Measurements from ENCODE around the gene KLF16. TPM values are rescaled to one million over a fixed set of nuclear protein-coding genes. Genes with fewer than 3 reads are reported as not detected.

Gene KLF16
- total and polyA plus RNA-seq, 10 of the 15 experiments (the other 5 are each of a cell fraction or from before 2014, with no cell fraction given) = 0.03 to 41.2 (median 2.6) TPM

DNA sequence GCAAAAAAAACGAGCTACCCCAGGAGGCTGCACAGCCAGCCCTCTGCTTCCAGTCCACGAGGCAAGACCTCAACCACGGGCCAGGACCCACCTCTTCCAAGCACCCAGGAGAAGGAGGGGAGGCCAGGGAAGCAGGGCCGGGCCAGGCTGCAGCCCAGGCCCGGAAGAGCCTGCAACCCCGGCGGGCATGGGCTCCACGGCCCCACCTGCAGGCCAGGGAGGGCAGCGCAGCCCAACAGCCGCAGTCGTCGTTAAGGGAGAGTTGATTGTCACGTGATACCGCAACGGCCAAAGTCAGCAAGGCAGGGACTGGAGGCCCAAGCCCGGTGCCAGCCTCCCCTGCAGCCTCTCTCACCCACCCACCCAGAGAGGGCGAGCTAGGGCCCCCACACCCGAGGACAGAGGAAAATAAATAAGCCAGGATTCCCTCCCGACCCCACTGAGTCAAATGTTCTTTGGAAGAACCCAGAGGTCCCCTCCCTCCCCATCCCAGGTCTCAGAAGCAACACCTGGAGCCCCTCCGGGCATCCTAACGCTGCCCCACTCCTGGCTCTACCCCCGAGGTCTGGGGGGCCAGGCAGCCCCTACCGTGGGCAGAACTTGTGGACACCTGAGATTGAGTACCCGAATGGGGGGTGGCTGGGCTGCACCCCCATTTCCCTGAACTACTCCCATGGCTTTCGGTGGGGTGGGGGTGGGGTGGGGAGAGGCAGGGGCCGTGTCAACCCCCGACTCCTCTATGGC, 9.9 kb downstream of the KLF16 start:
- peak; percentile 41 for ATAC-seq
- ChIA-PET CTCF (interaction anchor here (0.6 to 1.4 kb wide), 4 partner anchors 10 to 89 kb away, joined by 3 to 4 read pairs (median 4); no protein-coding TSS in a partner anchor), RAD21 (ENCODE audit: unreplicated experiment) (no interaction called here), SMC1A (ENCODE audit: uncharacterized antibody, unreplicated experiment) (interaction anchor here (1.1 kb wide), 1 partner anchor 16 kb away, joined by 3 read pairs; no protein-coding TSS in a partner anchor), POLR2A (interaction anchor here (0.6 kb wide), 1 partner anchor 11 kb away, joined by 3 read pairs; no protein-coding TSS in a partner anchor)
- in situ Hi-C loops (cut with MboI) = loop anchor here (25.0 kb wide), 1 partner anchor 1509 kb away; the partner anchor contains the start of gene NFIC
- peak; percentile 43 for DNase-seq (ENCODE audit: low read depth, low spot score)
- peaks cover 27% of the 10 kb centered on the region for H3K4me1 ChIP-seq (ENCODE audit: control insufficient read depth, insufficient read depth, low read length)
- peaks cover 49% of the 10 kb centered on the region for H3K79me2 ChIP-seq (ENCODE audit: control insufficient read depth, insufficient read depth, low read length)
- H3K4me3 ChIP-seq = no peak overlapping the region
- no peaks in the 10 kb centered on the region for H3K9me3 ChIP-seq (replicated peaks; ENCODE audit: control insufficient read depth, insufficient read depth, low read length)
- no peaks in the 10 kb centered on the region for H4K20me1 ChIP-seq (ENCODE audit: control insufficient read depth, insufficient read depth)
- H3K27me3 ChIP-seq (replicated peaks in 1 of 2; ENCODE audit: control insufficient read depth in 2 of 2, insufficient read depth in 2 of 2, low read length in 1 of 2) = no peaks in the 10 kb centered on the region
- intact Hi-C loops (cut with micrococcal nuclease; ENCODE audit: unreplicated experiment) = no loop called here
- WGBS (ENCODE audit: insufficient coverage, insufficient replicate concordance, low lambda C conversion rate, missing lambda C conversion rate) = 13% methylated on average over 25 of the region's 27 CpGs
- TSS peak; percentile 49 for BruUV-seq (replicated peaks)
- peak overlapping the region; percentile 13; the same call in 1 of the 2 replicates for H3K27ac ChIP-seq (ENCODE audit: control insufficient read depth, insufficient read depth)
- H2AFZ ChIP-seq (ENCODE audit: control insufficient read depth, low read depth, low read length) = peak overlapping the region; percentile 54
- peak; percentile 84 for FAIRE-seq
- no peak overlapping the region for H3K4me2 ChIP-seq (ENCODE audit: control insufficient read depth, insufficient read depth)
- peaks cover 0 to 3% of the 10 kb centered on the region in 2 experiments; a peak in 2 of 4 replicates for H3K36me3 ChIP-seq (ENCODE audit: control insufficient read depth in 2 of 2, insufficient read depth in 2 of 2, low read length in 1 of 2)
- H3K9ac ChIP-seq (ENCODE audit: control insufficient read depth, insufficient read depth, low read length) = no peak overlapping the region
- no peak; the same call in 1 of the 2 replicates for TF ChIP-seq HDGF (IDR thresholded peaks at IDR 0.05)
- TF ChIP-seq, protein P1, sequence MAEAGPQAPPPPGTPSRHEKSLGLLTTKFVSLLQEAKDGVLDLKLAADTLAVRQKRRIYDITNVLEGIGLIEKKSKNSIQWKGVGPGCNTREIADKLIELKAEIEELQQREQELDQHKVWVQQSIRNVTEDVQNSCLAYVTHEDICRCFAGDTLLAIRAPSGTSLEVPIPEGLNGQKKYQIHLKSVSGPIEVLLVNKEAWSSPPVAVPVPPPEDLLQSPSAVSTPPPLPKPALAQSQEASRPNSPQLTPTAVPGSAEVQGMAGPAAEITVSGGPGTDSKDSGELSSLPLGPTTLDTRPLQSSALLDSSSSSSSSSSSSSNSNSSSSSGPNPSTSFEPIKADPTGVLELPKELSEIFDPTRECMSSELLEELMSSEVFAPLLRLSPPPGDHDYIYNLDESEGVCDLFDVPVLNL (IDR thresholded peaks at IDR 0.05; ENCODE audit: low read depth, low read length) = no peak
- no peak for TF ChIP-seq TAF1 (IDR thresholded peaks at IDR 0.05; ENCODE audit: borderline replicate concordance, low read depth, low read length)
- no peak for TF ChIP-seq SIN3A (IDR thresholded peaks at IDR 0.05; ENCODE audit: low read depth, low read length)
- TF ChIP-seq NFXL1 (IDR thresholded peaks at IDR 0.05; ENCODE audit: borderline replicate concordance) = no peak
- peak; percentile 70; the same call in 1 of the 2 replicates for TF ChIP-seq YY1 (IDR thresholded peaks at IDR 0.05; ENCODE audit: low read depth, low read length)
- TF ChIP-seq, protein P2, sequence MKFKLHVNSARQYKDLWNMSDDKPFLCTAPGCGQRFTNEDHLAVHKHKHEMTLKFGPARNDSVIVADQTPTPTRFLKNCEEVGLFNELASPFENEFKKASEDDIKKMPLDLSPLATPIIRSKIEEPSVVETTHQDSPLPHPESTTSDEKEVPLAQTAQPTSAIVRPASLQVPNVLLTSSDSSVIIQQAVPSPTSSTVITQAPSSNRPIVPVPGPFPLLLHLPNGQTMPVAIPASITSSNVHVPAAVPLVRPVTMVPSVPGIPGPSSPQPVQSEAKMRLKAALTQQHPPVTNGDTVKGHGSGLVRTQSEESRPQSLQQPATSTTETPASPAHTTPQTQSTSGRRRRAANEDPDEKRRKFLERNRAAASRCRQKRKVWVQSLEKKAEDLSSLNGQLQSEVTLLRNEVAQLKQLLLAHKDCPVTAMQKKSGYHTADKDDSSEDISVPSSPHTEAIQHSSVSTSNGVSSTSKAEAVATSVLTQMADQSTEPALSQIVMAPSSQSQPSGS (IDR thresholded peaks at IDR 0.05; ENCODE audit: low read length) = no peak
- TF ChIP-seq EED (IDR thresholded peaks at IDR 0.05; ENCODE audit: low read depth) = no peak
- no peak for TF ChIP-seq CBX5 (IDR thresholded peaks at IDR 0.05; ENCODE audit: low read depth)
- TF ChIP-seq TBL1XR1 (IDR thresholded peaks at IDR 0.05; ENCODE audit: low read depth, low read length) = peak; percentile 52; the same call in 1 of the 2 replicates
- no peak for TF ChIP-seq JUNB (IDR thresholded peaks at IDR 0.05)
- no peak for TF ChIP-seq ZNF24 (IDR thresholded peaks at IDR 0.05)
- TF ChIP-seq, protein P3, sequence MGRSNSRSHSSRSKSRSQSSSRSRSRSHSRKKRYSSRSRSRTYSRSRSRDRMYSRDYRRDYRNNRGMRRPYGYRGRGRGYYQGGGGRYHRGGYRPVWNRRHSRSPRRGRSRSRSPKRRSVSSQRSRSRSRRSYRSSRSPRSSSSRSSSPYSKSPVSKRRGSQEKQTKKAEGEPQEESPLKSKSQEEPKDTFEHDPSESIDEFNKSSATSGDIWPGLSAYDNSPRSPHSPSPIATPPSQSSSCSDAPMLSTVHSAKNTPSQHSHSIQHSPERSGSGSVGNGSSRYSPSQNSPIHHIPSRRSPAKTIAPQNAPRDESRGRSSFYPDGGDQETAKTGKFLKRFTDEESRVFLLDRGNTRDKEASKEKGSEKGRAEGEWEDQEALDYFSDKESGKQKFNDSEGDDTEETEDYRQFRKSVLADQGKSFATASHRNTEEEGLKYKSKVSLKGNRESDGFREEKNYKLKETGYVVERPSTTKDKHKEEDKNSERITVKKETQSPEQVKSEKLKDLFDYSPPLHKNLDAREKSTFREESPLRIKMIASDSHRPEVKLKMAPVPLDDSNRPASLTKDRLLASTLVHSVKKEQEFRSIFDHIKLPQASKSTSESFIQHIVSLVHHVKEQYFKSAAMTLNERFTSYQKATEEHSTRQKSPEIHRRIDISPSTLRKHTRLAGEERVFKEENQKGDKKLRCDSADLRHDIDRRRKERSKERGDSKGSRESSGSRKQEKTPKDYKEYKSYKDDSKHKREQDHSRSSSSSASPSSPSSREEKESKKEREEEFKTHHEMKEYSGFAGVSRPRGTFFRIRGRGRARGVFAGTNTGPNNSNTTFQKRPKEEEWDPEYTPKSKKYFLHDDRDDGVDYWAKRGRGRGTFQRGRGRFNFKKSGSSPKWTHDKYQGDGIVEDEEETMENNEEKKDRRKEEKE (IDR thresholded peaks at IDR 0.05) = no peak
- no peak for TF ChIP-seq HDAC6 (IDR thresholded peaks at IDR 0.05; ENCODE audit: unreplicated experiment)
- TF ChIP-seq, protein P4, sequence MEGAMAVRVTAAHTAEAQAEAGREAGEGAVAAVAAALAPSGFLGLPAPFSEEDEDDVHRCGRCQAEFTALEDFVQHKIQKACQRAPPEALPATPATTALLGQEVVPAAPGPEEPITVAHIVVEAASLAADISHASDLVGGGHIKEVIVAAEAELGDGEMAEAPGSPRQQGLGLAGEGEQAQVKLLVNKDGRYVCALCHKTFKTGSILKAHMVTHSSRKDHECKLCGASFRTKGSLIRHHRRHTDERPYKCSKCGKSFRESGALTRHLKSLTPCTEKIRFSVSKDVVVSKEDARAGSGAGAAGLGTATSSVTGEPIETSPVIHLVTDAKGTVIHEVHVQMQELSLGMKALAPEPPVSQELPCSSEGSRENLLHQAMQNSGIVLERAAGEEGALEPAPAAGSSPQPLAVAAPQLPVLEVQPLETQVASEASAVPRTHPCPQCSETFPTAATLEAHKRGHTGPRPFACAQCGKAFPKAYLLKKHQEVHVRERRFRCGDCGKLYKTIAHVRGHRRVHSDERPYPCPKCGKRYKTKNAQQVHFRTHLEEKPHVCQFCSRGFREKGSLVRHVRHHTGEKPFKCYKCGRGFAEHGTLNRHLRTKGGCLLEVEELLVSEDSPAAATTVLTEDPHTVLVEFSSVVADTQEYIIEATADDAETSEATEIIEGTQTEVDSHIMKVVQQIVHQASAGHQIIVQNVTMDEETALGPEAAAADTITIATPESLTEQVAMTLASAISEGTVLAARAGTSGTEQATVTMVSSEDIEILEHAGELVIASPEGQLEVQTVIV (IDR thresholded peaks at IDR 0.05; ENCODE audit: borderline replicate concordance, partially characterized antibody) = peak; percentile 45
